HG02798 (cell line): Measurements from ENCODE around the gene KIAA1671.

ENCODE experiments used
- ATAC-seq: cut with Tn5 transposase; IDR thresholded peaks from one replicate; pipeline ENCODE4 v1.9.1; 2021; ENCODE audit warnings: mild to moderate bottlenecking; ENCODE audit not compliant: unreplicated experiment, poor library complexity

The KIAA1671 gene

GRCh38 chr22:25007444-25008106 lies 55.1 kb downstream of the KIAA1671 start:
- no peak for ATAC-seq

GRCh38 chr22:25008666-25009065 lies 56.1 kb downstream of the KIAA1671 start:
- no peak for ATAC-seq

- no peak for ATAC-seq
Measured at GRCh38 chr22:25012741-25013143, 60.2 kb downstream of the KIAA1671 start.

- ATAC-seq = no peak
Measured at GRCh38 chr22:25013607-25014006, 61.1 kb downstream of the KIAA1671 start.

GRCh38 chr22:25014896-25015755 lies 62.6 kb downstream of the KIAA1671 start:
- no peak for ATAC-seq

GRCh38 chr22:25016311-25016710 lies 63.8 kb downstream of the KIAA1671 start:
- ATAC-seq = no peak

GRCh38 chr22:25018009-25018408 lies 65.5 kb downstream of the KIAA1671 start:
- ATAC-seq = no peak

GRCh38 chr22:25019427-25020184 lies 67.1 kb downstream of the KIAA1671 start:
- no peak for ATAC-seq

GRCh38 chr22:25021409-25021808 lies 68.9 kb downstream of the KIAA1671 start:
- ATAC-seq = no peak

GRCh38 chr22:25021976-25022711 lies 69.6 kb downstream of the KIAA1671 start:
- no peak for ATAC-seq

GRCh38 chr22:25023879-25024278 lies 71.4 kb downstream of the KIAA1671 start:
- no peak for ATAC-seq

- no peak for ATAC-seq
Measured at GRCh38 chr22:25024895-25025294, 72.4 kb downstream of the KIAA1671 start.

- no peak for ATAC-seq
Measured at GRCh38 chr22:25025491-25026400, 73.2 kb downstream of the KIAA1671 start.

- no peak for ATAC-seq
Measured at GRCh38 chr22:25027043-25027906, 74.8 kb downstream of the KIAA1671 start.

GRCh38 chr22:25027959-25028840 lies 75.7 kb downstream of the KIAA1671 start:
- no peak for ATAC-seq

- ATAC-seq = no peak
Measured at GRCh38 chr22:25028841-25029141, 76.3 kb downstream of the KIAA1671 start.

GRCh38 chr22:25029181-25029580 lies 76.7 kb downstream of the KIAA1671 start:
- no peak for ATAC-seq

GRCh38 chr22:25030636-25031035 lies 78.1 kb downstream of the KIAA1671 start:
- ATAC-seq = no peak
